DMS153 (cell line): ENCODE data around the gene MIA.
"Not testable (repeated sequence)": the region's sequence is repeated elsewhere in the genome, so short reads cannot be mapped to it uniquely, and the experiment has no call there.

Experiments used
- DNase-seq: peaks from one replicate; lab custom pipeline; 2025; lab: John Stamatoyannopoulos, UW

MIA gene

DNA sequence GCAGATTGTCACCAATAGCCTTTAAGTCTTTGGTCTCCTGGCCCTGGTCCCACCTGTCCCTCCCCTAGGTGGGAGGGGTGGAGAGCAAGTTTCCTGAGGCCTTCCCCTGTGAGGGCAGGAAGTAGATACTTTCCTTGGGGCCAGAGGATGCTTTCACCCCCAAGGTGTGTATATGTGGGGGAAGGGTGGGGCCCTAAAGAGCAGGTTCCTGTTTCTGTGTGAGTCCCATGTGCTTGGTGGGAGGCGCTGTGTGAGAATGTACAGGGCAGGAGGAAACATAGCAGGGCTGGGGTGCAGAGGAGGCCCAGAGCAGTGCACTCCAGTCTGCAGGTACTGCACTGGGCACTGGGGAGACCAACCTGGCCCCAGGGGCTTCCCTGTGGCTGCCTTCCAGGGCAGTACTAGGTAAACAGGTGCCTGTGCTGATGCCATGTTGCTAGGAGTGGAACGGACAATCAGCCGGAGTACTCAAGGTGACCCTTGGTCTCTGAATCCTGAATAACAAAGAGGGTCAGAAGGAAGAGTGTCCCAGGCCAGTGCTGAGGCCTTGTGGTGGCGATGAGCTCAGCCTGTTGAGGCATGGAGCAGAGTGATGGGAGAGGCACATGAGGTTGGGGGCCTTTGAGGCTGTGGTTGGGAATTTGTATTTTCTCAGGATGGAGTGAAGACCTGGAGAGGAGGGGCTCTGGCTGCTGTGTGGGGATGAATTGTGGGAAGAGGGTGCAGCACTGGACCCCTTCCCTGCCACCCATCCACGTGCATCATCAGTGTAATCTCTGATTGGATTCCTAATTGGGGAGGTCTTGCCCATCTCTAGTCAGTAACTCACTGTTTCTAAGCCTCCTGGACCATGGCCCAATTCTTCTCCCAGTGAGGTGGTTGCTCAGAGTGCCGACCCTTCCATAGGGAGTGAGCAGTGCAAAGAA, 28.8 kb downstream of the MIA start:
- no peak for DNase-seq

DNA sequence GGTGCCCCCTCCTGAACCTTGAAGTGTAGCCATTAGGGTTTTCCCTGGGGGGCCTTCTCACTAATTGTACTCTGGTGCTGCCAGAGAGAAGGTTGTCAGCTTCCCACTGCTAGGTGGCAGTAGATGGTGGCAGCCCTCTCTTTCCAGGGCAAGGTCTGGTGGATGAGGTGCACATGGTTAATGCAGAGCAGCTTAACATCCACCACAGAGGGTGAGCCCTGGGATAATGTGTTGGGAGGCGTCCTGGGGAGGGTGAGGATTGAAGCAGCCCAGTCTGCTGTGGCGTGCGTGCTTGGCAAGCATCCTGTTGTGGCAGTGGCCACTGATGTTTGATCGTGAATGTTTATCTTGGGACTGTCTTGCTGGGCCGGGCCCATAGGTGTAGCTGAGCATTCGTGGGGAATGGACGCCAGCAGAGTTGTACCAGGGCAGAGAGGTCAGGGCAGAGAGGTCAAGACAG, 29.5 kb downstream of the MIA start:
- no peak for DNase-seq

DNA sequence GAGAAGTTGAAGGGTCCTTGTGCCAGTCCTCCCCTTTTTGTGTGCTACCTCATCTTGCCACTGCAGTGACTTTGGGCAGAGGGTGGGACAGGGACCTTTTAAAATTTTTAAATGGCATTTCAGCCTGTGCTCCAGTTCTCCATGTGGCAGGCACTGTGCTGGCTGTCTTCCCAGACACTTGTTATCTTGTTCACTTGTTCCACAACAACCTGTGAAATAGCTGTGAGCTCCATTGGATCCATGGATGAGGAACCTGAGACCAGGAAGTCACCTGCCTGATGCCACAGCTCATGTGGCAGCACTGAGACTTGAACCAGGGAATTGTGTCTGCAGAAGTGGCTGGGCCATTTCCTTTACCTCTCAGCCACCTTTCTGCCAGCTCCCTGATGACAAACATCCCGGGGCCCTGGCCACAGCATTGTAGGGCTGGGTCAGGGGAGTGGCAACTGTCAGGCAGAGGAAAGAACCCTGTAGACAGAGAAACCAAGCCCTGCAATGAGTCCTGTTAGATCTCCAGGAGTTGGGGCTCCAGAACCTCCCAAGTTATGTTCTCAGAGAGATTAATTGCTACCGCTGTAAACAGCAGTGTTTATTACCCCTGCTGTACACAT, 30.0 kb downstream of the MIA start:
- DNase-seq = no peak

DNA sequence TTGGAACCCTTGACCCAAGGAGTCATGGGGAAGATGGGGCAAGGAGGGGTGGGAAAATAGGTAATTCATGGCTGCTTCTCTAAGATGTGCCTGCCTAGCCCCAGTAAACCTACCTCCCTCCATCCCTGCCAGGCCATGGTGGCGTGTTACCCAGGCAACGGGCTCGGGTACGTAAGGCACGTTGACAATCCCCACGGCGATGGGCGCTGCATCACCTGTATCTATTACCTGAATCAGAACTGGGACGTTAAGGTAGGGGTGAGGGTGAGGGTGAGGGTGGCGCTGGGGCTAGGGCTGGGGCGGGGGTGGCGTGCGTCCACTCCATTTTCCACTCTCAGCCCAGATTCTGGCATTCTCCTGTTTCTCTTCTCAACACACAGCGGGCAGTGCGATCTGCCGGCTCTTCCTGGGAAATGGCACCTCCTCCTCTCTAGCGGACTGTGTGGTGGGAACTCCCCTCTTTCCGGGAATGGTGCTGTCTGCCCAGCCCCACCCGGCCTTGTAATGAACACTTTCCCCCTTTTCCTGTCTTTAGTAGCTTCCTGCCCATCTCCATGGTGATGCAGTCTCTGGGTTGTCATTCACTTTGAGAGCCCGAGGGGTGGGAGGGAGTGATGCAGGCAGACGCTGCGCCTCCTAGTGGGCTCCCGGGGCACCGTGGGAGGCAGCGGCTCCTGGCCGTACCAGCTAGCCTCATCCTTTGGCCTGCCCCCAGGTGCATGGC, 31.3 kb downstream of the MIA start:
- no peak for DNase-seq

DNA sequence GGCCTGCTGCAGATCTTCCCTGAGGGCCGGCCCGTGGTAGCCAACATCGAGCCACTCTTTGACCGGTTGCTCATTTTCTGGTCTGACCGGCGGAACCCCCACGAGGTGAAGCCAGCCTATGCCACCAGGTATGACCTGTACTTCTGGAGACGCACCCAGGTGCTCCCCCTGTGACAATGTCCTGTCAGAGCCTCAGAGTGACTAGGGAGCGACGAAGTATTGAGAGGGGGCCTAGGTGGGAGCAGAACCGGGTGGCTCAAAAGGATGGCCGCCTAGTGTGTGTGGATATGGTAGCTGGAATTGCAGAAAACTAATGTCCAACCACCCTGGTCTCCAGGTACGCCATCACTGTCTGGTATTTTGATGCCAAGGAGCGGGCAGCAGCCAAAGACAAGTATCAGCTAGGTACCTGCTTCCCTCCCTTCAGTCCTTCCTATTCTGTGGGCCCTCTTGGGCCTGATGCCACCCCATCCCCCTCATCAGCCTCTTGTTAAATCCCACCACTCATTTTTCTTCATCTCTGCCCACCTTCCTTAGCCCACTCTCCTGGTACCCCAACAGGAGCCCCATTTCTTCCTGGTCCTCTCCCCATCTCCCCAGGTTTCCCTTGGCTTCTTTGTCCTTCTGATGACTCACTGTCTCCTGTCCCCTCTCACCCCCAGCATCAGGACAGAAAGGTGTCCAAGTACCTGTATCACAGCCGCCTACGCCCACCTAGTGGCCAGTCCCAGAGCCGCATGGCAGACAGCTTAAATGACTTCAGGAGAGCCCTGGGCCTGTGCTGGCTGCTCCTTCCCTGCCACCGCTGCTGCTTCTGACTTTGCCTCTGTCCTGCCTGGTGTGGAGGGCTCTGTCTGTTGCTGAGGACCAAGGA, 32.1 kb downstream of the MIA start:
- DNase-seq = no peak

DNA sequence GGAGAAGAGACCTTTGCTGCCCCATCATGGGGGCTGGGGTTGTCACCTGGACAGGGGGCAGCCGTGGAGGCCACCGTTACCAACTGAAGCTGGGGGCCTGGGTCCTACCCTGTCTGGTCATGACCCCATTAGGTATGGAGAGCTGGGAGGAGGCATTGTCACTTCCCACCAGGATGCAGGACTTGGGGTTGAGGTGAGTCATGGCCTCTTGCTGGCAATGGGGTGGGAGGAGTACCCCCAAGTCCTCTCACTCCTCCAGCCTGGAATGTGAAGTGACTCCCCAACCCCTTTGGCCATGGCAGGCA, 32.7 kb downstream of the MIA start:
- no peak for DNase-seq

DNA sequence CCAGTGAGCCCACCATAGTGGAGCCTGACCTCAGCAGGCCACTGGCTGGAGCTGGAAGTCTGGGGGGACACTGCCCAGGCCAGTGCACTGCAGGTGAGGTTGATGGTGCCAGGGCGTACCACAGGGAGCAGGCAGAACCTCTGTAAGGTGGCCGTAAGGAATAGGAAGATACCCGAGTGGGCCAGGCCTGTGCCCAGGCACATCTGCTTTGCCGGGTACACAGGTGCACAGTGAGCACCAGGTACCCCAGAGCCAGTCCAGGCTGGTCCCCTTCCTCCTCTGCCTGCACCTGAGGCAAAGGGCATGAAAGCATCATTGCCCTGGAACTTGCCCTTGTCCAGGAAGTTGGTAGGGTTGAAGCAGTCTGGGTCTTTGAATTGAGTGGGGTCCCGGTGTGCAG, 33.2 kb downstream of the MIA start:
- no peak for DNase-seq

DNA sequence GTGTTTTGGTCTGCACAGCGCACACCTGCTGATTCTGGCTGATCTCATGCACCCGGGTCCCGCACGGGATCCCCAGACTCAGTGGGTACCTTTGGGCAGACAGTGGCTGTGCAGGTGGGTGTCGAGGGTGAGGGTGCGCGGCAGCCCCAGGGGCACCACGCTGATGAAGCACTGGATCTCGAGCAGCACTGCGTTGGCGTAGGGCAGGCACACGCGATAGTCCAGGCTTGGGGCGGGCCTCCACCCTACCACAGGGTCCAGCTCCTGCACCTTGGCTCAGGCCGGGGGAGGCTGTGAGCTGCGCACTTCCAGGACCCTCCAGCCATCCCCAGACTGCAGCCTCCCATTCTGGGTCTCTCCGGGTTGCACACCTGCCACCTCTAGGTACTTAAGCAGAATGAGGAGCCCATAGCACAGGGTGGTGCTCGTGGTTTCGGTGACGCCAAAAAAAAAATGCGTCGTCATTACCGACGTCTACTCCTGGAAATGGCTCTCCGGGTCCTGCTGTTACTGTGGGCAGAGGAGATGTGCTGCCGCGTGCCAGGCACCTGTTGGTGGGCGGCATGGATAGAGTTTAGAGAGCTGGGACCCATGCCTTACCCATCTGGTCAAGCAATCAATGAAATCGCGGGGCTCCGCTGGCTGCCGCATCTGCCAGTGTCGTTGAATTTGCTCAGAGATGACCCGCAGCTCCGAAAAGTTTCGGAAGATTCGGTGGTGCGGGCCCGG, 34.2 kb downstream of the MIA start:
- no peak for DNase-seq

DNA sequence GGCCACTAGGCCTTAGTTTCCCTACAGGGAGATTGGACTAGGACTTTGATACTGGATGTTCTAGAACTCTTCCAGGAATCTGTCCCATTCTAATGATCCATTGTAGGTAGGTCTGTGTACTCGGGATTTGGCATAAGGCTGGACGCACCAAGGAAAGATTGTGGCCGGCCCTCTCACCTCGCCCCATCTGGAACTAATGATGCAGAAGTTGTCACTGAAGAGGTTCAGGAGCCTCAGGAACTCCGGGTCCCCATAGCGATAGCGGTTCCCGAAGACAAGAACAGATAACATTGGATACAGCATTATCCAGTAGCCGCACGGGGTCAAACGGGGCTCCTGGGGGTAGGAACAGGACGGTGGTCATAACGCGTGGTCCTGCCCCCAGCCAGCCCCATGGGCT, 34.8 kb downstream of the MIA start:
- DNase-seq = no peak

DNA sequence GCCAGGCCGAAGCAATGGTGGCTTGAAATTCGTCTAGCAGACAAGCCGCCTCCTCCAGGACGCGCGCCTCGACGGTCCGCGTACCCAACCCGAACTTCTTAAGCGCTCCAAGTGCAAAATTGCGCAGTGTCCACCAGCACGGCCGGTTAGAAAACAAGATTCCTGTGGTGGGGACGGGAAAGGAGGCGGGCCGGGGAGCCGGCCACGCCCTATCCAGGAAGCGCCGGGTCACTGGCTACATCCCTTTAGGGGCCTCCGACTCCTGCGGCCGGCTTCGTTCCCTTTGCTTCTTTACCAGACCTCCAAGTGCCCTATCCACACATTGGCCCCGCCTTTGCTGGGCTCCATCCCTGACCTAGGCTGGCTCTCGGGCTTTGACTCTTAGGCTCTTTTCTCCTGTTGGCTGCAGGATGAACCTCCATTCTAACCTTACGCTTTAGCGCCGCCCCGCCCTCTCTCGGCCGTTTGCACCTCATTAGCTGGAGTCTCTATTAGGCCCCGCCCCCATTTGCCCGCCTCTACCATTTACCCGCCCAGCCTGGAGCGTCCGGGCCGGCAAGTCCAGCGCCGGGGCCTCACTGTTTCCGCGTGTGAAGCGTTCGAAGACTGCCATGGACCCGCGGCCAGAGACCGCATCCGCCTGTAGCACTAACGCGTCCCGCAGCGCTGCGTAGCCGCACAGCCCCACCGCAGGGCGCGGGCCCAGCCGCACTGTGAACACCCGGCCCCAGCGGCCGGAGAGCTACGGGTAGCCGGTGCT, 35.5 kb downstream of the MIA start:
- peak; percentile 43 for DNase-seq

DNA sequence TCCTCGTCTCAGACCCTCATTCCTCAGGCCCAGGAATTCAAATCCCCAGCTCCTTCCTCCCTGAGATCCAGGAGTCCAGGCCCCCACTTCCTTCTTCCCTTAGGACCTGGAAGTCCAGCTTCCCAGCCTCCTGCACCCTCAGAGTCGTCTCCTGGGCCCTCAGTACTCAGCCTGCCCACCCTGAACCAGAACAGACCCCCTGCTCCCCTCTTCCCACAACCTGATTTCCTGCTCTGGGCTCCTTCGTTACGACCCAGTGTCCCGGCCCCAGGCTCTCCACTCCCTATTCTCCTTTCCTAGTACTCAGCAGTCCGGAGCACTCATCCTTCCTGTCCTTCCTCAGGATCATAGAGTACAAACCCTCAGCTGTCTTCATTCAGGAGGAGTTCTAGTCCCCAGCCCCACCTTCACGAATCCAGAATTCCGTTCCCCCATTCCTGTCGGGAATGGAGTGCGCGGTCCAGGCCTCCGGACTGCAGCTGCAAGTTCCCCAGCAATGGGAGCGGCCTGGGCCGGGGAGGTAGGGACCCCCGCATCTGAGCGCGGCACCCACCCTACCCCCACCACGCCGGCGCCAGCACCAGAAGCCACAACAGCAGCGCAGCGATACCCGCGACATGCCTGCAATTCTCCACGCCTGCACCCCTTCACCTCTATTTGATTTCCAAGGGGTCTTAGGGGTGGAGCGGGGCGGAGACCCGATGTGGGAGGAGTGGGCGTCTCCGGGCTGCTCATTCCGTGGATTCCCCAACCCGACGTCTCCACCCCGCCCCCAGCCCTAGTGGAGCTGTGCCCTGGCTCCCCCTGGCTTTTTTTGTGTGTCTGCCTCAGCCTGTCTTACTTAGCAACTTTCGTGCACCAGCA, 36.4 kb downstream of the MIA start:
- no peak for DNase-seq

DNA sequence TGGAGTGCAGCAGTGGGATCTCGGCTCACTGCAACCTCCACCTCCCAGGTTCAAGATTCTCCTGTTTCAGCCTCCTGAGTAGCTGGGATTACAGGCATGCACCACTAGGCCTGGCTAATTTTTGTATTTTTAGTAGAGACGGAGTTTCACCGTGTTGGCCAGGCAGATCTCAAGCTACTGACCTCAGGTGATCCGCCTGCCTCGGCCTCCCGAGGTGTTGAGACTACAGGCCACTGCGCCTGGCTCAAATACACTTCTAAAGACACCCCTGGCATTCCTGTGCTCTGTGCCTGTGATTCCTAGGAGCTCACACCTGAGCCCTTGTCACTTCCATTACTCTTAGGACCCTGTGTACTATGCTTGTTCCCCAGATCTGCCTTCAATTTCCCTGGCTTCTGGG, 37.2 kb downstream of the MIA start:
- DNase-seq = not testable (repeated sequence)

DNA sequence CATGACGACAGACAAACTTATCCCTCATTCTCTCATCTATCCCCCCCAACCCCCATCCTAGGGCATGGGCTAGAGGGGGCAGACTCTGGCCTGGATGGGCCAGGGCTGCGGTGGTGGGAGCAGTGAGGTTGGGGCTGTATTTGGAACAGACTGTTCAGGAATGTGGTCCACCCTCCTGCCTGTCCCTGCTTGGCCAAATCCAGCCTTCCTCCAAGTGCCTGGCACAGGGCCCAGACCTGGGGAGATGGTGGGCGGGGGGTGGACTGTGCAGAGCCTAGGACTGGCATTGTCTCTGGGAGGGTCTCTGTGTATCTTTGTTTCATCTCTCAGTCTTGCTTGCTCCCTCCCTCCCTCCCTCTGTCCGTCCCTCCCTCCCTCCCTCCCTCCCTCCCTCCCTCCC, 37.9 kb downstream of the MIA start:
- DNase-seq = no peak

DNA sequence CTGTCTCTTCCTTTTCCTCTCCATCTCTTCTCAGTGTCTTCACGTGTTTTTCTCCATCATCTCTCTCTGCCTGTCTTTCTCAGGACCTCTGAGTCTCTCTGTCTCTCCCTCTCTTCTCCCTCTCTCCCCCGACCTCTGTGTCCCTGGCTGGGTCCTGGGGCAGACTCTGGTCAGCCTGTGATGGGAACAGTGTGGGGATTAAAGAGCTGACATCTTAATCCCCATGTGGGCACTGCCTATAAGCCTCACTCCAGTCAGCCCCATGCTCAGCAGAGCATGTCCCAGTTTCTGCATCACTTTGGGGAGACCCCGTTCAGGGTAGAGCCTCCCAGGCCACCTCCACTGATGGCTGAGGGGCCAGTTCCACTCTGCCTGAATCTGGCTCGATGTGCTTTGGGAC, 39.9 kb downstream of the MIA start:
- no peak for DNase-seq

DNA sequence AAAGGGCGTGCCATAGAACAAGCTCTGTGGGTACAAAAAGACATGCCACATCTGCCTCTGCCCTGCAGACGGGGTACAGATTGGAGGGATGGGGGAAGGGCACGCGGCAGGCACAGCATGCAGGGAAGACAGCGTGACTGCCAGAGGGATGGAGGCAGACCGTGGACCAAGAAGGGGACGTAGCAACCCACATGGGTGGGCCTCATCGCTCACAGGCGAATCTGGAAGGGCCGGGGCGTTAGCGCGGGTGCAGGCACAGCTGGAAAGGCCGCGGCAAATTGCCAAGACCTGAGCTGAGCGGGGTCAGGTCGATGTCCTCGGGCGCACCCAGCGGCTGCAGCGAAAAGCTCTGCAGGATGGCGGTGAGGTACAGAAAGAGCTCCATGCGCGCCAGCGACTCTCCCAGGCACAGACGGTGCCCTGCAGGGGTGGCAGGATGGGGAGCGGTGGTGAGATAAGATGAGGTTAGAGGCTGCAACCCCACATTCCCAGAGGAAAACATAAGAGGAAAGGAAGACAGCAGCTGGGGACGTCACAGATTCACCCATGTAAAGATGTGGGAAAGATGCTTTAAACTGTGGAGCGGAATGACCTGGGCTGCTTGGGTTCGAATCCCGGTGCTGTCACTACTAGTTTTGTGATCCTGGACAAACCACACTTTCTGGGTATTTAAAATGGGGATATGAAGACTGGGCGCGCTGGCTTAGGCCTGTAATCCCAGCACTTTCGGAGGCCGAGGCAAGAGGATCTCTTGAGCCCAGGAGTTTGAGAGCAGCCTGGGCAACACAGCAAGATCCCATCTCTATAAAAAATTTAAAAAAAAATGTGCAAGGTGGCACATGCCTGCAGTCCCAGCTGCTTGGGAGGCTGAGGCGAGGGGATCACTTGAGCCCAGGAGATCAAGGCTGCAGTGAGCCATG, 43.4 kb downstream of the MIA start:
- DNase-seq = peak; percentile 45

DNA sequence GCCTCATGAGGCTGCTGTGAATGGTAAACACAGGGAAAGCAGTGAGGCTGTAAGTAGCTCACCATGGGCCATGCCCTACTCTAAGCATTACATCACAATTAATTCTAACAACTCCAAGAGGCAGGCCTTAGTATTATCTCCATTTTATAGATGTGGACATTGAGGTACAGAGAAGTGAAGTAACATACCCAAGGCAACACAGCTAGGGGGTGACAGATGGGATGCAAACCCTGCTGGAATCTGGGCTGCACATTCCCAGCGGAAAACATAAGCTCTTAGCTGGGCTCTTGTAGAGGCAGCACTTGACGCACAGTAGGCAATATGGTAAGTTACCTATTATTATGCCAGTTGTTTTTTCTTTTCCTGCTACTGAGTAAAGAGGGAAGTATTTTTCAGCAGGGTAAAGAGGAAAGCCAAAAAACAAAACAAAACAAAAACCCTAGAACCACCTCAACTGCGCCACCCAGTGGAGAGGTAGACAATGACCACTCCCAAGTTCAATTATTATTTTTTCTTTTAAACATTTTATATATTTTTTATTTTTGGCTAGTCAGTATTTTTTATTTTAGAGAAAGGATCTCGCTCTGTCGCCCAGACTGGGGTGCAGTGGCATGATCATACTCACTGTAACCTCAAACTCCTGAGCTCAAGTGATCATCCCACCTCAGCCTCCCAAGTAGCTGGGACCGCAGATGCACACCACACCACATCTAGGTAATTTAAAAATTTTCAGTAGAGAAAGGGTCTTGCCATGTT, 44.3 kb downstream of the MIA start:
- DNase-seq = not testable (repeated sequence)

DNA sequence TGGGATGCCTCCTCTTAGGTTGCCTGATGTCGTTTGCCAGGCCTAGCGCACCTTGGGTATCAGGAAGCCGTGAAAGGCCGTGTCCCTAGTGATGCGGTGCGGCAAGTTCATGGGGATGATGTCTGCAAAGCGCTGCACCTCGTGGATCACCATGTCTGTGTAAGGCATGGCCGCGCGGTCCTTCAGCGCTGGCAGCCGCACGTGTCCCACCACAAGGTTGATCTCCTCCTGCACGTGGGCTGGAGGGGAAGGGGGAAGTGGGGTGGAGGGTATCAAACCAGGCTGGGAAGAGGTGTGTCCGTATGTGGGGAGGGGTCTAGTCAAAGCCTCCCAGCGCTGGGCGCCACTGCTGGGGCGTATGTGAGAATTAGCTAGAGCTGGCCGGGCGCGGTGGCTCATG, 46.8 kb downstream of the MIA start:
- DNase-seq = no peak
